Cortex of kidney (tissue), 1 donor: ENCODE results near the gene DAPK1.

Experiments
- DNase-seq: peaks from one replicate; lab custom pipeline; 2025; lab: John Stamatoyannopoulos, UW

The DAPK1 gene

DNA sequence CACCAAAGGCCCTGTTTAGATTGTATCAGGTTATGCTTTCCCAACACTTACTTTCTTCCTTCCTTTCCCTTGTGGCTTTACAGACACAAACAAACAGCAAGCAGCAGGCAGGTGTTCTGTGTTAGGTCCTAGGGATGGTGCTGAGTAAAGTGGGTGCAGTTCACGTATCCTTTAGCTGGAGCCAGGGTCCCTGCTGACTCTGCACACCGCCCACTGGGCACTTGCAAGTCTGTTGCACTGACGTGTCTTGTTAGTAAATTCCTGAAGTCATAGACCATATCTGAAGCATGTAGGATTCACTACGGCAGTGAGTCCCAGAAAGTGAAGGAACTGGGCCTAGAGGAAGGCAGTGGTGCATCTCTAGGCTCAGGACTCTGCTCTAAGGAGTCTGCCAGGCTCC is 96.5 kb downstream of the DAPK1 start:
- no peak for DNase-seq

DNA sequence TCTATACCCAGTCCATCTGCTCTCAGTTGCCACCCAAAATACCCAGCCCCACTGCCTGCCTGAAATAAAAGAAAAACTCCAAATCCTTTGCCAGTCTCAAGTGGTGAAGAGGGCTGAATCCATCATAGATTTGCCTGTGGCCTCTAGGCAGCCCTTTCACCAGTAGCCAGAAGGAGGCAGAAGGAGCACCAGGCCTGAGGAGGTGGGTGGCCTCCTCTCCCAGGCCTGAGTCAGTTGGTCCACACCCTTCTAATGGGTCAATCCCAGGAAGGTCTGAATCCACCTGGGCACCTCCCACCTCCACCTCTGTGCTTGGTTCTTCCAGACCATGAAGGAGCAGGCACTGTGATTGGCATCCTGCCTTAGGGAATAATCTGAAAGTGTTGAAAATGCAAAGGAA is 97.0 kb downstream of the DAPK1 start:
- no peak for DNase-seq

DNA sequence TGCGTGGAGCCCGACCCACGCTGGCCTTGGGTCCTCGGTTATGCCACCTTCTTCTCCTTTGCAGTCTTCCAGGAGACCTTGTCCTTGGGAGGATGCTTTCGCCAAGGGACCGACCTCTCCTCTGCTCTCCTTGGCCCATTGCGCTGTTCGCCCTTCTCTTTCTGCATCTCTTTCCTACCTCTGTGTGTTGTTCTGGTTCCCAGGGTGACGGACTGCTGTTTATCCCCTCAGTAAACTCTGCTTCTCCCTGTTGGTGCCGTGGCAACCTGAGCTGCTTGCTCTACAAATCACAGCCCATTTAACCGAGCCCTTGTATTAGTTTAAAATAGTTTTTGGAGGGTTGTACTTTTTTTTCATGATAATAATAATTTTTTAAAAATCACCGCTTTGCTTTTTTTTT is 97.9 kb downstream of the DAPK1 start:
- no peak for DNase-seq

DNA sequence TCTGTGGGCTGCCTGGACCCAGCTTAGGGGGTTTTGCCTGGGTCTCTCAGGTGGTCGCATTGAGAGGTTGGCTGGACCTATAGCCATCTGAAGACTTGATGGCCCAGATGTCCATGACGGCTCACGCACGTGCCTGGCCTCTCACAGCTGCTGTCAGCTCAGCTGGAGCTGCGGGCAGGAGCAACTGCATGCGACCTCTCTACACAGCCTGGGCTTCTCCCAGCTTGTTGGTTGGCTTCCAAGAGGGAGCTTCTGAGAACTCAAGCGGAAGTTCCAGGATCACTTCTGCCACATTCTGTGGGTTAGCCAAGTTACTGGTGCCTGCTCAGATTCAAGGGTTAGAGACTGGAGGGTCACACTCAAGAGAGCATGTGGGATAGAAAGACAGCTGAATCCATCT is 99.2 kb downstream of the DAPK1 start:
- DNase-seq: no peak

DNA sequence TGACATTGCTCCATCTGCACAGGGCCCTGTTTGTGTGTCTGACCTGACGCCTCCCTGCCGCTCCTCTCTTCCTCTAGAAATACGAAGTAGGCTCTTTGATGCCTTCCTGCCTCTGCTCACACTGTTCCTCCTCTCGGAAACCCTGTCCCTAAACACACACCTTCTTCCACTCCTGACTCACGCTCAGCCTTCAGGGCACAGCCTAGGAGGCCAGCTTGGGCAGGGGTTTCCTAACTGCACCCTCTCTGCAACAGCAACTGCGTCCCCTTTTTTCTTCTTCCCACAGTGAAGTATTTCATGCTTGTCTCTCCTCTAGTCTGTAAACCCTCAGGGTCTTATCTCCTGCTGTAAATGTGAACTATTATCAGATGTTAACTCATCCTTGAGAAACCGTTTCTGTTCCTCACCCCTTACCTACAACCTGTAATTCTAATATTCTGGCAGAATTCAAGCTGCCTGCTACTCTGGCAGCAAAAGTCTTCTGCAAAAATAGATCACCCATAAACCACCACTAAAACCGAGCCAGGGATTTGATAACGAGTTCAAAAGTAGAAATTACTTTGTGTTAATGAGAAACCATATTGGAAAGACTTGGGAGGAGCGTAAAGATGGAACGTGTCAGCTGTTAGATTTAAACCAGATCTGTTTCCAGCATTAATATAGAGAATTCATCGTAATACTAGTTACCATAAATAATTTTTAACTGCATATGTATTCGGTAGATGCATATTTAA is 100.2 kb downstream of the DAPK1 start:
- DNase-seq: no peak

DNA sequence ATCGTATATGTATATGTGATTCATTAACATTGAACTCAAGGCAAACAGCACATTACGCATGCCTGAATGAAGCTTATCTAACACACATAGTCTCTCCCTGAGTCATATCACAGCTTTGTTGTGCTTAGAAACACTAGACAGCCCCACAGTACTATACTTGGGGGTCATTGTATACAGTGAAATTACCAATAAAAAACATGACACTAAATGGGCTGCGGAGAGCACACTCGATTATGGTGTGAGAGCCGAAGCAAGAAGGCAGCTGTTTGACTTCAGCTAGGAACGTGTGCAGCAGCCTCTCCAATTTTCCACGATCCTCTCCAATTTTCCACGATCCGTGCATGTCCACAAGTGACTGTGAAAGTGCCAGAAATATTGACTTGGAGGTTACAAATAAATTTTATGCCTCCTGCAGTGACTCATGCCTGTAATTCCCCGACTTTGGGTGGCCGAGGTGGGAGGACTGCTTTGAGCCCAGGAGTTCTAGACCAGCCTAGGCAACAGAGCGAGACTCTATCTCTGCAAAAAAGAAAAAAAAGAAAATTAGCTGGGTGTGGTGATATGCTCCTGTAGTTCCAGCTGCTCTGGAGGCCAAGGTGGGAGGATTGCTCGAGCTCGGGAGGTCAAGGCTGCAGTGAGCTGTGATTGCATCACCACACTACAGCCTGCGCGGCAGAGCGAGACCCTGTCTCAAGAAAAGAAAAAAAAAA is 102.4 kb downstream of the DAPK1 start:
- DNase-seq: no peak

DNA sequence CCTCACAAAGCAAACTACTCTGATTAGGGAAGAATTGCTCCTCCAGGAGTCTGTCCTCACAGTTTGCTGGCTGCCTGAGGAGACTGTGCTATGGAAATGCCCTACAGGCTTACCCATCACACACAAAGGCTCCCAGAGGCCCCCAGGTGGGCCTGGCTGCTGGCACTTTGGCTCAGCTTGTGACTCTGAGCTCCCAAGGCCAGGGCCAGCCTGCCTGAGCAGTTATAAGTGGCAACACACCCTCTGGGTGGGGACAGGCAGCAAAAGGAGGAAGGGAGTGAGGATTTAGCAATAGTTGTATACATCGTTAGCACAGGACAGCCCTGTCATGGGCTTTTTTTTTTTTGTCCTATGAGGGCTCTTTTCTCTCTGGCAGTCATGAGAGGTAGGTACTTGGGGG is 103.5 kb downstream of the DAPK1 start:
- no peak for DNase-seq

DNA sequence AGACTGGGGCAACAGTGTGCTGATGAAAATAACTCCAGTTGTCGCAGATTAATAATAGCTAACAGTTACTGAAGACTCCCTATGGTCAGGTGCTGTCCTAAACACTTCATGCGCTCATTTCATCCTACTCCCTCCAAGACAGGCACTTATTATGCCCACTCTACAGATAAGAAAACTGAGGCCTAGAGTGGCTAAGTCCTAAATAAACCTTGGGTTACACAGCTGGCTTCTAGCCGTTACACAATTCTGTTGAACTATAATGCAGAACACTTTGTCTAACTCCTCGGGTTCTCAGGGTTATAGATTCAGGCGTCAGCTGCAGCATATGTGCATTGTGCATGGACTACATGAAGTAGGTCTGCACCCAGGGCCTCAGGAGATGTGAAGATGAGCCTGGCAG is 103.9 kb downstream of the DAPK1 start:
- DNase-seq: no peak

DNA sequence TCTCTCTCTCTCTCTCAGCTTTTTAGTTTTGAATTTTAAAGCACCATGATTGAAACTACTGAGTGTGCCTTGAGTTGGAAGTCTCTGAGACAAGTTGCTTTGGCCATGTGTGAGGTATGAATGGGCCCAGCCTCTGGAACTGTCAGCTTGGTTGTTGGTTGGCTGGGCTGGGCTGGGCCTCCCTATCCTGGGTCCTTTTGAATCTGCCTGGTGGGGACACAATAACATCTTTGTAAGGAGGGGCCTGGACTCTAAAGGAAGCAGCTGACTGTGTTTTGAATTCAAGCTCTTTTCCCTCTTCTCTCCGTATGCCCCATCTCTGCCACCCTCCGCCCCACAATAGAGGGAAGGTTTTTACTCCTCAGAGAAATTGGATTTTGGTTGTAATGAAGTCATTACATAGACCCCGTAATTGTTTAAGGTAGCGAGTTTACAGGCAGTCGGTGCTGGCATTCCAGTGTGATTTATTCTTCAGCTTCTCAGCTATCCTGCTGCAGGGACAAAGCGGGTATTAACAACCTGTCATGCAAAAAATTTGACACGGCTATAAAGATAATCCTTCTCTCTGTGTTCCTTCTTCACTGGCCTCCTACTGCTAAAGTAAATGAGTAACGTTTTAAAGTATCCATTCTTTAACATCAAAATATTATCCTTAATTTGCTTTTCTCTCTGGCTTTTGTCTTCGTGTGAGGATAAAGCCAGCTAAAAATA is 105.4 kb downstream of the DAPK1 start:
- DNase-seq: no peak

DNA sequence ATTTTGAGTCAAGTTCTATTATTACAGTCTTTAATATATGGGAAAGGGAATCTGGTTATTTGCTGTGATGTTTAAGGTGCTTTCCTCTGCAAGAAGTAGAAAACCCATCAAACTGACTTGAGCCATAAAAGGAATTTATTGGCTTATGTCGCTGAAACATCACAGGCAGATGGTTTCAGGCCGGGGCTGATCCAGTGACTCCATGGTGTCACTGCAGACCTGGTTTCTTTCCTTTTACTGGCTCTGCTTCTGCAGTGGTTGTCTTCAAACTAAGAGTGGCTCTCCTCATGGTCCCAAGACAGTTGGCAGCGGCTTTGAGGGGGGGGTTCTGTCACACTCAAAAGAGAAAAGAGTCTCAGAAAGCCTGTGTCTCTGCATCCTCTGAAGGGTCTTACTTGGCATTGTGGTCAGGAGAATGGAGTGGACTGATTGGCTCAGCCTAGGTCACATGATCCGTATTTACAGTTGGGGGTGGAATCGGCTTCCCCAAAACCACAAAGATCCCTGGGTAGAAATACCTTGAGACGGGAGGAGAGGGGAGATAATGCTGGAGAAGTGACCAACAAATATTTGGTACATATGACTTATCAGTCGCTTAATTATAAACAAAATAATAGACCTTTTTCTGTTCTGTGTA is 106.3 kb downstream of the DAPK1 start:
- no peak for DNase-seq

DNA sequence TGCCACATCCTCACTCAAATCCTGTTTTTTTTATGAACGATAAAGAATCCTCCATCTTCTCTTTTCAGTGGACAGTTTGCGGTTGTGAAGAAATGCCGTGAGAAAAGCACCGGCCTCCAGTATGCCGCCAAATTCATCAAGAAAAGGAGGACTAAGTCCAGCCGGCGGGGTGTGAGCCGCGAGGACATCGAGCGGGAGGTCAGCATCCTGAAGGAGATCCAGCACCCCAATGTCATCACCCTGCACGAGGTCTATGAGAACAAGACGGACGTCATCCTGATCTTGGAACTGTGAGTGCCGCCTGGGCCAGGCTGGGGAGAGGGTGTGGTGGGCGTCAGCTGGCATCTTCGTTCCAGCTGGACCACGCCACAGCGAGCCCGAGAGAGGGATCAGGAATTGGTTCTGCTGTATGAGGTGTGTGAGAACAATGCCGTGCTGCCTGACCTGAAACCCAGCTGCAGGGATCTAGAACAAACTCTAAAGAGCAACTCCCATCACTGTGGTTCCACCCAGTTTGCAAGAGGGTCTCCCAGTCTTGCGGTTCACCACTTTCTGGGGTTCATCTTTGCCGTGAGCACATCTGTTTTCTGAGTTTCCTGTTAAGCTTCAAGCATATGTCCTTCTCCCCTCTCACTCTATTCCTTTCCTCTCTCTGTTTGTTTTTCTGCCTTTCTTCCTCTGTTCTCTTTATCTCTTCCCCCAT is 107.4 kb downstream of the DAPK1 start:
- no peak for DNase-seq

DNA sequence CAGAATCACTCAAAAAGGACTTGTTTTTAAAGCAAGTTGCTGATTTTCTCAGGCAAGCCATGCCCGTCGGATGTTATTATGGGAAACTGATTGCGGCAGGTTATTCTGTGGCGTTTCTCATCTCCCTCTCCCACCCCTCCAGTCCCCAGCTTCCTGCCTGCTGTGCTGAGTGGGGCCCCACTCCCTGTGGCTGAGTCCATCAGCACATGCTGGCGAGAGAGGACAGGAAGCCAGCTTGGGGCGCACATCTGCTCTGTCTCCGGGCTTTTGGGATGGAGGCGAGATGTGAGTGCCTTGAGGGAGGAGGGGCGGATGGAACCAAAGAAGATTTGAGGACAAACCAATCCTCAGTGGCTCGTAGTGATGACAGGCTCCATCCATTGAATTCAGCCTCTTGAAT is 108.0 kb downstream of the DAPK1 start:
- no peak for DNase-seq

DNA sequence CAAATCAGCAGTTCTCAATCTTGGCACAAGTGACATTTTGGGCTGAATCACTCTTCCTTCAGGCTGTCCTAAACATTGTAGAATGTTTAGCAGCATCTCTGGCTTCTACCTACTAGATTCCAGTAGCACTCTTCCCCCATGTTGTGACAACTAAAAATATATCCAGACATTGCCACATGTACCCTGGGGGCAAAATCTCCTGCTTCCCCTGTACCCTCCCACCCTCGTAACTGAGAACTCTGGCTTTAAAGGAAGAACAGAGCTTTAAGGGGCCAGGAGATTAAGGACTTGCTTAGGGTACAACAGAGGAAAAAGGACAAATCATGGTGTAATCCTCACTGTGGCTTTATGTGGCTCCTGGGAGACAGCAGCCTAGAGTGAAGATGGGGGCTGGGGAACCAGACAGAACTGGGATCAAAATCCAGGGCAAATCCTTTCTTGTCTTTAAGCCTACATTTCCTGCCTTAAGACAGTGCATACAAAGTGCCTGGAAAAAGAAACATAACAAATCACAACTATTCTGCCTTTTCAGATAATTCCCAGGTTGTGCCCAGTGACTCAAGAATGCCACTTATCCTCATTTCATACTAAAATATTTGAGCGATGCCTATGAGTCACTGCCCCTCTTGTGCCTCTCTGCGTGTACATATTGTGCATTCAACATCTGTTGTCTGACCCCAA is 109.3 kb downstream of the DAPK1 start:
- DNase-seq: no peak

DNA sequence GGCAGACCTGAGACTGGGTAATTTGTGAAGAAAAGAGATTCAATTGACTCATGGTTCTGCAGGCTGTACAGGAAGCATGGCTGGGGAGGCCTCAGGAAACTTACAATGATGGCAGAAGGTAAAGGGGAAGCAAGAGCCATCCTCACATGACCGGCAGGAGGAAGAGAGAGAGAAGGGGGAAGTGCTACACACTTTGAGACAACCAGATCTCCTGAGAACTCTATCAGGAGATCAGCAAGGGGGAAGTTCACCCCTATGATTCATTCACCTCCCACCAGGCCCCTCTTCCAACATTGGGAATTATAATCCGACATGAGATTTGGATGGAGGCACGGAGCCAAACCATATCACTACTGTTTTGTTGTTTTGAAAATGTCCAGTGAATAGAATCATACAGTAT is 110.2 kb downstream of the DAPK1 start:
- no peak for DNase-seq

DNA sequence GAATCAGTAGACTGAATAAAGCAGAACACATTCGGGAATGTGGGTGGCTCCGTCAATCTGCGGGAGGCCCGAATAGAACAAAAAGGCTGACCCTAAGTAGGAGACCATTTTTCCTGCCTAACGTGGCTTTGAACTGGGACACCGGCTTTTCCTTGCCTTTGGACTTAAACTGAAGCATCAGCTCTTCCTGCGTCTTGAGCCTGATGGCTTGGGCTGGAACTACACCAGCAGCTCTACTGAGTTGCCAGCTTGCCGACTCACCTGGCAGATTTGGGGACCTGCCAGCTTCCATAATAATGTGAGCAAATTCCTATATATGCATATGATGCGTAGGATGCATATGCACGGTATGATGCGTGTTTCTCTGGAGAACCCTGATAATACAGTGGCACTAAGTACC is 111.3 kb downstream of the DAPK1 start:
- DNase-seq: no peak

DNA sequence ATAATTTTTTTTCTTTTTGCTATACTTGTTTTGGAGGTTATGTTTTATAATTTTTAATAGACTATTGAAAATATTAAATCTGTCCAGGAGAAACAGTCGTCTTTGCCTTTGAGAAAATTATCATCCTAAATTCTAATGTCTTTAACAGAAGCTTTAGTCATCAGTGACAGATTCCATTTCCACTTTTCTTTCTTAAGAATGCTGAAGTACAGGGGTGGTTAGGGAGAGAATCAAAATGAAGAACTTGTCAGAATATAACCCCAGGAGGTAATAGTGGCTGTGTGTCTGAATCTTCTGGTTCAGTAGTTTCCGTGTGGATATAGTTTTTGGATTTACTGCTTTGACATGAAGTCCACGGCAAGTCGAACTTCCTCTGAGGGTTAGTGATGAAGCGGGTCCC is 111.8 kb downstream of the DAPK1 start:
- no peak for DNase-seq

DNA sequence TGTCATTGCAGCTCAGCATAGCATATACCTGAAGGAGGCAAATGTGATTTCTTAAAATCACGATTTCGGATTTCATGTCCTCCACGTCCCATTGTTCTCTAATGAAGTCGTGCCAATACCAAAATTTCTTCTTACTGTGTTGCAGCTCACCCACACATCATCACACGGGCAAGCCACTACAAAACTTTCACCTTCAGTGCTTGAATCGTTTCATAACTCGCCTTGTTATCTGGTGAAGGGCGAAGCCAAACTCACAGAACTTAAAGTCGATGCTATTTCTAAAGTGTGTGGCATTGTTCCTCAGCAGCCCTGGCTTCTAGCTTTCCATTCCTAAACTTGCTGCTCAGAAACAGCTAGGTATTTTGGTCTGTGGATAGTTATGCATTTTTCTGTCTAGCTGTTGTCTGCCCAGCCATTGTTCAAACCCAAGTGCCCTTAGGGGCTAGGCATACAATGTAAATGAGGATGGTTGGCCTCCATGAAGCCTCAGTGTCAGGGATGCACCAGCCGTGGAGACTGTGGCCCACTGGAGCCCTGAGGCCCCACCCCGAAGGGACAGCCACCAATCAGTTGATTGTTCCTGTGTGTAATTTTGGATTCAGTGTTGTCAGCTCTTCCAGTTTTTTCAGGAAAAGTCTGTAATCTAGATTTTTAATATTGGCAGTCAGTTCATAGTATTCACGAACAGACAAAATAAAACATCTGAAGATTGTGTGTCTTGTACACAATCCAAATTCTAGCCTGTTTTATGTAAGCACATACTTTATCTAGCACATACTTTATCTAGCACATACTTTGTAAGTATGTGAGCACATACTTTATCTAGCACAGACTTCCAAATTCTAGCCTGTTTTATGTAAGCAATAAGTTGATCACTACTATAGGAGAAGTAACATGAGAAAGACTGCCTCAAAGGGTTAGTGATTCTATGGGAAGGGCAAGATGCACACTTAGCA is 112.8 kb downstream of the DAPK1 start:
- DNase-seq: no peak

DNA sequence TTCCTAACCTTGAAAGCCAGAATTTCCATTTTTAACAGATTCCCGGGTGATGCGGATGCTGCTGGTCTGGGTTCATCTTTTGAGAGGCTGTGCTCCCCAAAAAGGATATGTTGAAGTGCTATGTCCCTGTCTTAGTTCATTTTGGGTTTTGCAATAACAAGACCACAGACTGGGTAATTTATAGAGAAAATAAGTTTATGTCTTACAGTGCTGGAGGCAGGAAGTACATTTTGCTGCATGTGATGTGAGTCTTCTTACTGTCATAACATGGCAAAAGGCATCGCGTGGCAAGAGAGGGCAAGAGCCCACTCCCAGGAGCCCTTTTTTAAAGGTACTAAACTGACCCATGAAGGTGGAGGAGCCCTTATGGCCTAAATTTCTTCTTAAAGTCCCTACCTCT is 114.1 kb downstream of the DAPK1 start:
- DNase-seq: no peak

DNA sequence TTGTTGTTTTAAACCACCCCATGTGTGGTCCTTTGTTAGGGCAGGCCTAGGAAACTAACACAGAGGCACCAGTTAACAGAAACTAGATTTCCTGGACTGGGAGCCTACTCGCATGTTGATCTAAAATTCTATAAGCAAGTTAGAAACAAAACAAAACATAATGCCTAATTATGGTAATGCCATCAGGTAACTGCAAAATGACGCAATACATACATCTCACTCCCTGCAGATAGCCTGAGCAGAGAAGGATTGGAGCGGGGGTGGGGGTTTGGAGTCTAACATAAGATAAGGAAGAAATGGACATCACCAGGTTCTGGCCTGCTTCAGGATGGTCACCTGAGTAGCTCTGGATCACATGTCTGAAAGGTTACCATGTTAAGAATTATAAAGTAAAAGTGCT is 114.9 kb downstream of the DAPK1 start:
- DNase-seq: no peak
